Measurements from ENCODE around the gene PIGM. TPM values are rescaled to one million over a fixed set of nuclear protein-coding genes. Genes with fewer than 3 reads are reported as not detected.

PIGM gene
- total and polyA plus RNA-seq, 2 of the 13 experiments (the other 11 are each of a cell fraction or from before 2014, with no cell fraction given), result 3.4 to 4.6 TPM

GRCh38 chr1:160053548-160054365, 22.0 kb upstream of the PIGM start (continued):
- TF ChIP-seq, protein P1, sequence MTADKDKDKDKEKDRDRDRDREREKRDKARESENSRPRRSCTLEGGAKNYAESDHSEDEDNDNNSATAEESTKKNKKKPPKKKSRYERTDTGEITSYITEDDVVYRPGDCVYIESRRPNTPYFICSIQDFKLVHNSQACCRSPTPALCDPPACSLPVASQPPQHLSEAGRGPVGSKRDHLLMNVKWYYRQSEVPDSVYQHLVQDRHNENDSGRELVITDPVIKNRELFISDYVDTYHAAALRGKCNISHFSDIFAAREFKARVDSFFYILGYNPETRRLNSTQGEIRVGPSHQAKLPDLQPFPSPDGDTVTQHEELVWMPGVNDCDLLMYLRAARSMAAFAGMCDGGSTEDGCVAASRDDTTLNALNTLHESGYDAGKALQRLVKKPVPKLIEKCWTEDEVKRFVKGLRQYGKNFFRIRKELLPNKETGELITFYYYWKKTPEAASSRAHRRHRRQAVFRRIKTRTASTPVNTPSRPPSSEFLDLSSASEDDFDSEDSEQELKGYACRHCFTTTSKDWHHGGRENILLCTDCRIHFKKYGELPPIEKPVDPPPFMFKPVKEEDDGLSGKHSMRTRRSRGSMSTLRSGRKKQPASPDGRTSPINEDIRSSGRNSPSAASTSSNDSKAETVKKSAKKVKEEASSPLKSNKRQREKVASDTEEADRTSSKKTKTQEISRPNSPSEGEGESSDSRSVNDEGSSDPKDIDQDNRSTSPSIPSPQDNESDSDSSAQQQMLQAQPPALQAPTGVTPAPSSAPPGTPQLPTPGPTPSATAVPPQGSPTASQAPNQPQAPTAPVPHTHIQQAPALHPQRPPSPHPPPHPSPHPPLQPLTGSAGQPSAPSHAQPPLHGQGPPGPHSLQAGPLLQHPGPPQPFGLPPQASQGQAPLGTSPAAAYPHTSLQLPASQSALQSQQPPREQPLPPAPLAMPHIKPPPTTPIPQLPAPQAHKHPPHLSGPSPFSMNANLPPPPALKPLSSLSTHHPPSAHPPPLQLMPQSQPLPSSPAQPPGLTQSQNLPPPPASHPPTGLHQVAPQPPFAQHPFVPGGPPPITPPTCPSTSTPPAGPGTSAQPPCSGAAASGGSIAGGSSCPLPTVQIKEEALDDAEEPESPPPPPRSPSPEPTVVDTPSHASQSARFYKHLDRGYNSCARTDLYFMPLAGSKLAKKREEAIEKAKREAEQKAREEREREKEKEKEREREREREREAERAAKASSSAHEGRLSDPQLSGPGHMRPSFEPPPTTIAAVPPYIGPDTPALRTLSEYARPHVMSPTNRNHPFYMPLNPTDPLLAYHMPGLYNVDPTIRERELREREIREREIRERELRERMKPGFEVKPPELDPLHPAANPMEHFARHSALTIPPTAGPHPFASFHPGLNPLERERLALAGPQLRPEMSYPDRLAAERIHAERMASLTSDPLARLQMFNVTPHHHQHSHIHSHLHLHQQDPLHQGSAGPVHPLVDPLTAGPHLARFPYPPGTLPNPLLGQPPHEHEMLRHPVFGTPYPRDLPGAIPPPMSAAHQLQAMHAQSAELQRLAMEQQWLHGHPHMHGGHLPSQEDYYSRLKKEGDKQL (CRISPR knock-in tag; IDR thresholded peaks at IDR 0.05; ENCODE audit: low read depth), result peak; percentile 56; the same call in 1 of the 2 replicates
- TF ChIP-seq MXD3 (CRISPR knock-in tag; IDR thresholded peaks at IDR 0.05), result no peak
- TF ChIP-seq EED (CRISPR knock-in tag; IDR thresholded peaks at IDR 0.05), result no peak
- TF ChIP-seq ZNF749 (CRISPR knock-in tag; IDR thresholded peaks at IDR 0.05; ENCODE audit: borderline replicate concordance), result no peak
- TF ChIP-seq TBX2 (CRISPR knock-in tag; IDR thresholded peaks at IDR 0.05; ENCODE audit: borderline replicate concordance), result peak; percentile 94
- TF ChIP-seq NR2F6 (IDR thresholded peaks at IDR 0.05), result peak; percentile 98
- TF ChIP-seq NR2F6 (CRISPR knock-in tag; IDR thresholded peaks at IDR 0.05), result peak; percentile 90
- peak; percentile 90 for TF ChIP-seq ZNF609 (CRISPR knock-in tag; IDR thresholded peaks at IDR 0.05; ENCODE audit: borderline replicate concordance)
- TF ChIP-seq SP4 (CRISPR knock-in tag; IDR thresholded peaks at IDR 0.05), result peak; percentile 52; the same call in 1 of the 2 replicates
- no peak for TF ChIP-seq SP140L (CRISPR knock-in tag; IDR thresholded peaks at IDR 0.05; ENCODE audit: borderline replicate concordance)
- TF ChIP-seq, protein P2, sequence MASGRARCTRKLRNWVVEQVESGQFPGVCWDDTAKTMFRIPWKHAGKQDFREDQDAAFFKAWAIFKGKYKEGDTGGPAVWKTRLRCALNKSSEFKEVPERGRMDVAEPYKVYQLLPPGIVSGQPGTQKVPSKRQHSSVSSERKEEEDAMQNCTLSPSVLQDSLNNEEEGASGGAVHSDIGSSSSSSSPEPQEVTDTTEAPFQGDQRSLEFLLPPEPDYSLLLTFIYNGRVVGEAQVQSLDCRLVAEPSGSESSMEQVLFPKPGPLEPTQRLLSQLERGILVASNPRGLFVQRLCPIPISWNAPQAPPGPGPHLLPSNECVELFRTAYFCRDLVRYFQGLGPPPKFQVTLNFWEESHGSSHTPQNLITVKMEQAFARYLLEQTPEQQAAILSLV (CRISPR knock-in tag; IDR thresholded peaks at IDR 0.05; ENCODE audit: borderline replicate concordance), result 0 out of 2 replicates have a peak, but pooled peaks have one; percentile 20
- peak; percentile 44 for TF ChIP-seq ZMAT3 (CRISPR knock-in tag; conservative IDR thresholded peaks at IDR 0.05)
- TF ChIP-seq ZNF230 (CRISPR knock-in tag; IDR thresholded peaks at IDR 0.05), result 0 out of 2 replicates have a peak, but pooled peaks have one; percentile 5
- TF ChIP-seq CBX1 (IDR thresholded peaks at IDR 0.05; ENCODE audit: low read depth), result no peak
- TF ChIP-seq NR2F2 (IDR thresholded peaks at IDR 0.05; ENCODE audit: borderline replicate concordance, low read depth), result peak; percentile 99
- 0 out of 2 replicates have a peak, but pooled peaks have one; percentile 34 for TF ChIP-seq PAX8 (CRISPR knock-in tag; IDR thresholded peaks at IDR 0.05; ENCODE audit: borderline replicate concordance)
